Fibroblast of the conjunctiva (primary cell): Measurements from ENCODE around the gene CLCN3.
A peak's percentile ranks its signal among the peaks of the same experiment; 100 is the strongest.
"Not testable (repeated sequence)": the region's sequence is repeated elsewhere in the genome, so short reads cannot be mapped to it uniquely, and the experiment has no call there.

Experiments
- DNase-seq: peaks from one replicate; pipeline ENCODE4 v3.0.0-alpha.2; 2010; ENCODE audit warnings: low read depth

The CLCN3 gene

GRCh38 chr4:169619958-169620879, at the start of gene CLCN3:
Gene CLCN3, plus strand, starts transcription at chr4:169620578. Its CDS starts 15,351 bp downstream, at chr4:169635929.
- DNase-seq, result peak; percentile 94

GRCh38 chr4:169571012-169571411, 49.4 kb upstream of the CLCN3 start:
- DNase-seq, result not testable (repeated sequence)

GRCh38 chr4:169571435-169571834, 48.9 kb upstream of the CLCN3 start:
- DNase-seq, result no peak

GRCh38 chr4:169573889-169574288, 46.5 kb upstream of the CLCN3 start:
- no peak for DNase-seq

GRCh38 chr4:169582203-169582602, 38.2 kb upstream of the CLCN3 start:
- no peak for DNase-seq

GRCh38 chr4:169582706-169583105, 37.7 kb upstream of the CLCN3 start:
- no peak for DNase-seq

GRCh38 chr4:169583563-169583962, 36.8 kb upstream of the CLCN3 start:
- DNase-seq, result peak; percentile 16

GRCh38 chr4:169593050-169593560, 27.3 kb upstream of the CLCN3 start:
- no peak for DNase-seq

- DNase-seq, result no peak
Measured at GRCh38 chr4:169594560-169595195, 25.7 kb upstream of the CLCN3 start.

- DNase-seq, result no peak
Measured at GRCh38 chr4:169601016-169601771, 19.2 kb upstream of the CLCN3 start.

- no peak for DNase-seq
Measured at GRCh38 chr4:169603312-169603711, 17.1 kb upstream of the CLCN3 start.

- DNase-seq, result no peak
Measured at GRCh38 chr4:169604131-169604900, 16.1 kb upstream of the CLCN3 start.

- DNase-seq, result no peak
Measured at GRCh38 chr4:169604903-169605331, 15.5 kb upstream of the CLCN3 start.

GRCh38 chr4:169611157-169611556, 9.2 kb upstream of the CLCN3 start:
- no peak for DNase-seq

GRCh38 chr4:169611991-169612870, 8.1 kb upstream of the CLCN3 start, which contains the start of gene NEK1:
Gene NEK1, minus strand, starts transcription at chr4:169612583. Its CDS starts 9,953 bp downstream, at chr4:169602630.
- DNase-seq, result peak; percentile 78

GRCh38 chr4:169612871-169613859, 7.2 kb upstream of the CLCN3 start:
- peak; percentile 64 for DNase-seq

GRCh38 chr4:169615467-169616106, 4.8 kb upstream of the CLCN3 start:
- DNase-seq, result no peak

- DNase-seq, result no peak
Measured at GRCh38 chr4:169616846-169617245, 3.5 kb upstream of the CLCN3 start.

- DNase-seq, result no peak
Measured at GRCh38 chr4:169617306-169617705, 3.1 kb upstream of the CLCN3 start.
